Activated CD4-positive, alpha-beta T cell treated with anti-CD3 and anti-CD28 coated beads, Interleukin-2, amount 50 U/mL, for 4 hours (primary cell): Measurements from ENCODE around the gene ARHGAP31.

ENCODE experiments used
- DNase-seq, 2 experiments: peaks; one replicate each; pipeline ENCODE4 v3.0.0-alpha.2; 2020

The ARHGAP31 gene

DNA sequence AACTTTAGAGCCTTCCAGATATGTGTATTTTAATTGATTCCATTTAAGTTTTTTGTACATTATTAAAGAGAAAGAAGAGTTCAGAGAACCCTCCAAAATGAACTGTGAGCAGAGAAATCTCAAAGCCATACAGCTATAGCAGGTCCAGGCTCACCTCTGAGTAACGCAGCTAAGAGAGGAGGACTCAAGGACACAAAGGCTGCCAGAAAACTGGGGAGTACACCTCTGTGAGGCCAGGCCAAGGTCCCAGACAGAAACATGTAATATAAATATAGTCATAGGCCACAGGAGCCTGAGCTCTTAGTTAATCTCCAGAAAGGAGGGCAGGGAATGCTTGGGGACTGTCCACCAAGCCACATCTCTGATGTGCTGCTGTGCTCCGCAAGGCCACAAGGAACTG is 102.7 kb downstream of the ARHGAP31 start:
- DNase-seq = no peak

- DNase-seq = no peak
Observed at GRCh38 chr3:119400466-119400865, 106.3 kb downstream of the ARHGAP31 start.

DNA sequence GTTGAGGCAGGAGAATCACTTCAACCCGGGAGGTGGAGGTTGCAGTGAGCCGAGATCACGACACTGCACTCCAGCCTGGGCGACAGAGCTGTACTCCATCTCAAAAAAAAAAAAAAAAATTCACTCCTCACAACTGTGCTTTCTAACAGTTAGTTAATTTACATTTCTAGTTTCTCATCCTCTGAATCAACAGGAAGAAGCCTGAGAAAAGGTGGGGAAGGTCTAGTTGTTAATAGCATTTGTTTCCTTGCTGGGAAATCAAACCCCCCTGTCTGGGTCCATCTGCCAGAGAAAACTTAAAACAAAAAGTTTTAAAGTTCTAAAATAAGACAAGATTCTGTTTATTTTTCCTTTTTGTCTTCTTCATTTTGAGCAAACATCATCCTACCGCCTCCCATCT is 106.9 kb downstream of the ARHGAP31 start:
- no peak for DNase-seq

DNA sequence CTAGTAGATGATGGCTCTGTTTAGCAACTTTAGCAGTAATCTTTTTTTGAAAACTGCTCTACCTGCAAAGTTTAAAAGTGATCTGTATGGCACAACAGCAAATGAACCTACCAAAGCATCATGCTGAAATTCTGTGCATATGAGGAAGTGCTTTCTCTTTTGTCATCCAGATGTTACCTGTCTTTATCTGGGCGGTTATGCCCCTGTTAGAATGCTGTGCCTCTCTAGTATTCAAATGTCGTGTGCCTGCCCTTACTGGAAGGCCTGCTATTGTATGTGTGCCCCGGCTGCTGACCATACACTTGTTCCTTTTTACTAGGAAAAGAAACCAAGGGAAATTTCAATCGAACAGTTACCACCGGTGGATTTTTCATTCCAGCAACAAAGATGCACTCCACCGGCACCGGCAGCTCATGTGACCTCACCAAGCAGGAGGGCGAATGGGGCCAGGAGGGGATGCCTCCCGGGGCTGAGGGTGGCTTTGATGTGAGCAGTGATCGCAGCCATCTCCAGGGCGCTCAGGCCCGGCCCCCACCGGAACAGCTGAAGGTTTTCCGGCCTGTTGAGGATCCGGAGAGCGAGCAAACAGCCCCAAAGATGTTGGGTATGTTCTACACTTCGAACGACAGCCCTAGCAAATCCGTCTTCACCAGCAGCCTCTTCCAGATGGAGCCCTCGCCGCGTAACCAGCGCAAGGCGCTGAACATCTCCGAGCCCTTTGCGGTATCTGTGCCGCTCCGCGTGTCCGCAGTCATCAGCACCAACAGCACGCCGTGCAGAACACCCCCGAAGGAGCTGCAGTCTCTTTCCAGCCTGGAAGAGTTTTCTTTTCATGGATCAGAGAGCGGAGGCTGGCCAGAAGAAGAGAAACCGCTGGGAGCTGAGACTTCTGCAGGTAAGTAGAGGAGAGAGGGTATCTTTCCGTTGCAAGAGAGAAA is 107.6 kb downstream of the ARHGAP31 start:
- DNase-seq = no peak

DNA sequence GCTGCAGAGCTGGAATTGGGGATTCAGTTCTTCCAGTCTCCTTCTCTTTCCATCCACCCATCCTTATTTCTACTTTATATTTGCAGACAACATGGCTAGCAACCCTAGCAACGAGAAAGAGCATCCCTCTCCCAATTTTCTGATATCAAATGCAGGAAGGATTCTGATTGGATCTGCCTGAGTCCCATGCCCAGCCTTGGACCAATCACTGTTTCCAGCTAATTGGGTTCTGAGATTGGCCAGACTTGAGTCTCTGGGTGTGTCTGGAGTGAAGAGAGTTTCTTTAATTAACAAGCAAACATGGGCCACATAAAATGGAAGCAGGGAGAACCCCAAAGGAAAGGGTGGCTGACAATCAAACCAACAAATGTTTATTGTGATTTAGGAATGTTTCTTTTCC is 108.6 kb downstream of the ARHGAP31 start:
- DNase-seq = no peak

- DNase-seq = no peak
Observed at GRCh38 chr3:119403201-119403600, 109.0 kb downstream of the ARHGAP31 start.

- no peak for DNase-seq
Observed at GRCh38 chr3:119405315-119405714, 111.1 kb downstream of the ARHGAP31 start.

GRCh38 chr3:119408243-119408950 is 114.2 kb downstream of the ARHGAP31 start:
- DNase-seq = no peak

GRCh38 chr3:119409844-119410243 is 115.7 kb downstream of the ARHGAP31 start:
- DNase-seq = no peak

DNA sequence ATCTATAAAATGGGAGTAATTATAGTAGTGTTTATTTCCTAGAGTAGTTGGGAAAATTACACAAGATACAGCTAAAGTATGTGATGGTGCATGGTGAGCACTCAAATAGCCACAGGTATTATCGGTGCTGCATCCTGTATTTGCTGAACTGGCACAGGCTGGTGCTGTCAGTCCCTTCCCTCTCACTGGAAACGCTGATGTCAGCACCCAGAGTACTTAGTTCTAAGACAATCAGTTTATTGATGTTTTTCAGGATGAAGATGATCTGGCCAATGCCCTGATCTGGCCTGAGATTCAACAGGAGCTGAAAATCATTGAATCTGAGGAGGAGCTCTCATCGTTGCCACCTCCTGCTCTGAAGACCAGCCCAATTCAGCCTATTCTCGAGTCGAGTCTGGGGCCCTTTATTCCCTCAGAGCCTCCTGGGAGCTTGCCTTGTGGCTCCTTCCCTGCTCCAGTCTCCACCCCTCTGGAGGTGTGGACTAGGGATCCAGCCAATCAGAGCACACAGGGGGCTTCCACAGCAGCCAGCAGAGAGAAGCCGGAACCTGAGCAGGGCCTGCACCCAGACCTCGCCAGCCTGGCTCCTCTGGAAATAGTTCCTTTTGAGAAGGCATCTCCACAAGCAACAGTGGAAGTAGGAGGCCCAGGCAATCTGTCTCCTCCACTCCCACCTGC is 119.6 kb downstream of the ARHGAP31 start:
- DNase-seq = no peak

DNA sequence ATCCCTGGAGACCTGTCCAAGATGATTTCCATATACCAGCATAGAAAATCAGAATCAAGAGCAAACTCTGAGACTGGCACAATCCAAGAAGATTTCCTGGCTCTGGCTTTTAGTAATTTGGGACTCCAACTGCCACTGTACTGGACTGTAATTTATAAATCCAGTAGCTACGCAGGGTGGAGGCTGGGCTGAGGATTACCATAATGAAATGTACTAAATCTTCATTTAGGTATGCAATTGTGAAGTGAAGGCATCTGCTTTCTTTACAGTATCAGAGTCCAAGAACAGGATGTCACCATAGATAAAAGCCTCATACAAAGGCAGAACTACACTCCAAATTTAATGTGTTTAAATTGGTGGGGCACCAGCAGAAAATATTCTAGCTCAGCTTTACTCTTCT is 122.7 kb downstream of the ARHGAP31 start:
- DNase-seq = no peak

DNA sequence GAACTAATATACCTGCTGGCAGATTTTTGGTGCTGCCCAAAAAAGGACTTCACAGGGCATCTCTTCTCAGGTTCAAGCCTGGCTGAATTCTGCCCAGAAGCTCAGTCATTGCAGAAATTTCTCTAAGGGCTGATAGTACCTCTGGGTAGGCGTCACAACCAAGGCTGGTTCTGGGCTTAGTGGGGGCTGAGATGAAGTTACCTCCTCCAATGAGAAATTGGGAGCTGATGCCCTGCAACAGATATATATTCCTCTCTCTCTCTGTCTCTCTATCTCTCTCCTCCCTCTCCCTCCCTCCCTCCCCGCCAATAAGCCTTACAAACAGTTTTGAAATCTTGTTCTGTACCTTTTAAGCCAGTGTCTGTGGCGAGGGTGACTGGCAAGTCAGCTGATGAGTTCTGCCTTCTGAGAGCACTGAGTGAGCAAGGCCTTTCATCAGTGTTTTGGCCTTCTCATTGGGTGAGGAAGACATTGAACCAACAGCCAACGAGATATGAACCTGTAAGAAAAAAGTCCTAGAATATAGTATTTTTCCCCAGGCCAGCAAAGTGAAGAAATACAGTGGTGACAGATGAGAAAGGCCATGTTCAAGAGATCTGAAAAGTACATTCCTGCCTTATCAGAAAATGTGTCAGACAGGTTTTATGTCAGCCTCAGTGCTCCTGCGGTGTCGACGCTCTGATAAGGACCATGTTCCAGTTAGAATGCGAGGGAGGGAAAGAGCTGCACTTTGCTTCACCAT is 123.8 kb downstream of the ARHGAP31 start:
- DNase-seq = no peak

DNA sequence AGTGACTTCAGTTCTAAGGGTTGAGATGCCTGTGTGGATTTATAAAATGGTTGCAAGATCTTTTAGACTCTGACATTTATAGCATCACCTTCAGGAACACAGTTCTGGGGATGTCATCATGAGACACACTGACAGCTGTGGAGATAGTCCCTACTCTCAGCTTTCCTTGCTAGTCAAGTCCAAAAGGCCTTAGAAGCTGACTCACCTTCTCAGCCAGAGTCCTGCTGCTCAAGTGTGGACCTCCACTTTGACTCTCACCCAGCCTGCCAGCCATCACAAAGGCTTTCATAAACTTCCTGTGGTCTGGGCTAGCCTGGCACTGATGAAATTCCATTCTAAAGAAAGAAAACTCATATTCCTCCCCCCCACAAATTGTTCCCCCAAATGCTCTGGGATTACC is 124.5 kb downstream of the ARHGAP31 start:
- DNase-seq = no peak

DNA sequence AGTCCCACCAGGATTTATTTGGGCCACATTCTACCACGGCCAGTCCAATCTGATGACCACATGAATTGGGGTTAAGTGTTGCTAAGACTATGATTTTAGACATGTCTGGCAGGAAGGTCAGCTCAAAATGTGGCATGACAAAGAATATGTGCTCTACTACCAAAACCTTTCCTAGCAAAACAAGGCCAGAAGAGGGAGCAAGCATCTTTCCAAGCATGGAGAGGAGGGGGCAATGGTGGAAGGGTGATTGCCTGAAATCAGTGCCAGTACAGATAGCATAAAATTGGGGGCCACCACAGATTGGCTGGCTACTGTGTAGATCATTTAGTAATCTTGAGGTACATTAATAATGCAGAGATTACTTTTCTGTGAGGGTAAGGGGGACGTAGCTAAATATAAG is 126.0 kb downstream of the ARHGAP31 start:
- no peak for DNase-seq

GRCh38 chr3:119427669-119428068 is 133.5 kb downstream of the ARHGAP31 start:
- DNase-seq = no peak

GRCh38 chr3:119428538-119428937 is 134.4 kb downstream of the ARHGAP31 start:
- no peak for DNase-seq

DNA sequence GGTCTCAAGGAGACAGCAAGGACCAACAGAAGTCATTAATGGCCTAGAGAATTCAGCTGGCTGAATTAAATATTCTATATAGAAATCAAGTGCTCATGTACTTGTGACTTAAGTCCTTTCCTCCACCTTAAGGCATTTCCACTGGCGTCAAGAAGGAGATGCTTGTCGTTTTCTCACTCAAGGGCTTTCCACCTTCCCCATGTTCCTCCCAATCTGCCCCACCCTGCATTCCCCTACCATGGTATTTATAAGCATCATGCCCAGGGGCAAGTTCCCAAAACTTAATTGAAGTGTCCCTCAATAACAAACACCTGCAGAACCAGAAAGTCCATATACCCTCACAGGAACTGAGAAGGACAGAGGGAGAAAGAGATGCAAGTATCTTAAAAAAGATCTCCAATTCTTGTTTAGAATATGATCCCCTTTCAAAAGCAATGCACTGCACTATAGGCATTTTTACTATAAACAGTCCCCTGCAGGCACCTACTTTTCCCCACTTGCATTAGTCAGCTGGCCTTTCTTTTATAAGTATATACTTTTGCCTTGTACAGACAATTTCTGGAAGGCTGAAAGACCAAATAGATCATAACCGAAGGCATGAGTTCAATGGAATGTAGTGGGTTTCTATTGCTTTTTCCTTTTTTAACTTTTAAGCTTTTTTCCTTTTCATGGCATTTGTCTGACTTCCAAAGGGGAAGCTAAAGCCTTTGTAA is 139.6 kb downstream of the ARHGAP31 start:
- no peak for DNase-seq

- DNase-seq = no peak
Observed at GRCh38 chr3:119434703-119435102, 140.5 kb downstream of the ARHGAP31 start.

DNA sequence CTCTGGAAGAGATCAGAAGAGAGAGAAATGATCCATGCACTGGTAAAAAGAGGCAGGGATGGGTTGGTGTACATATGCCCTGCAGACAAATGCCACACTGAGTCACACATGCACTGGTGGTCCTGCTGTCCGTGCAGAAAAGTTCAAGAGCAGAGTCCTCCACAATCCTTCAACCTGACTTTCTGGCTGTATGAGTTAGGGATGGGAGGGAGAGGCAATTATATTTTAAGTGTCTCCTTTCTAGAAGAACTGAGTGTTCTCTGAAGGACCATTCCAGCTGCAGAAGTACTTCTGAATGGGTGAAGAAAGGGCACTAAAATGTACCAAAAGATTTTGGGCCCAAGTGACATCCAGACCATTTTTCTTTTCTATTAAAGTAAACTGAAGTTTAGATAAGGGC is 142.8 kb downstream of the ARHGAP31 start:
- DNase-seq = no peak

DNA sequence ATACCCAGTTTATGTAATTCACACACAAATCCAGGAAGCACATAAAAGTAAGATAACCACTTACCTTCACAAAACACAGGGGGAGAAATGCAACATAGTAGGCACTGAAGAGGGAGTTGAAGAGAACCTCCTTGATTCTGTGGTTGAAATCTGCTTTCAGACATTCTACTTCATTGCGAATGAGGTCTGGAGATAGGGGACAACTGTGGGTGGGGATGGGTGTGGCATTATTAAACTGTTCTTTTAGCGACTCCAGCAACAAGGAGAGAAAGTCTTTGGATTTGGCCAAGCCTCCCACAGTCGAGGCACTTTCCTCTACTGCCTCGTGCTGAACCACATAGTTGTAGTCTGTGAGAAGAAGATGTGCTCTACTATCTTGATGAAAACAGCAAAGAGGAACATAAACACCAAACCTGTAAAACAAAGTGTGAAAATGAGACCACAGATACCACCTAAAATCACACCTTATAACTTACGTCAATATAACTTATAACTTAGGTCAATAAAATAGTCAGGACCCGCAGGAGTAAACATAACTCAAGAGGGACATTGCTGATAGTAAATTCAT is 143.6 kb downstream of the ARHGAP31 start:
- no peak for DNase-seq

DNA sequence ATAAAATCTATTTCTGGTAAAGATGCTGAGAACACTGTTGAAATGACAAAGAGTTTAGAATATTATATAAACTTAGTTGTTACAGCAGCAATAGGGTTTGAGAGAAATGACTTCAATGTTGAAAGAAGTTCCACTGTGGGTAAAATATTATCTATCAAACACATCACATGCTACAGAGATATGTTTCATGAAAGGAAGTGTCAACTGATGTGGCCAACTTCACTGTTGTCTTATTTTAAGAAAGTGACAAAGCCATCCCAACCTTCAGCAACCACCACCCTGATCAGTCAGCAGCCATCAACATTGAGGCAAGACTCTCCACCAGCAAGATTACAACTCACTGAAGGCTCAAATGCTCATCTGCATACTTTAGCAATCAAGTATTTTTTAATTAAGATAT is 149.0 kb downstream of the ARHGAP31 start:
- no peak for DNase-seq

GRCh38 chr3:119444590-119444989 is 150.4 kb downstream of the ARHGAP31 start:
- no peak for DNase-seq
